Measurements from ENCODE around the gene CALML4.

DNA sequence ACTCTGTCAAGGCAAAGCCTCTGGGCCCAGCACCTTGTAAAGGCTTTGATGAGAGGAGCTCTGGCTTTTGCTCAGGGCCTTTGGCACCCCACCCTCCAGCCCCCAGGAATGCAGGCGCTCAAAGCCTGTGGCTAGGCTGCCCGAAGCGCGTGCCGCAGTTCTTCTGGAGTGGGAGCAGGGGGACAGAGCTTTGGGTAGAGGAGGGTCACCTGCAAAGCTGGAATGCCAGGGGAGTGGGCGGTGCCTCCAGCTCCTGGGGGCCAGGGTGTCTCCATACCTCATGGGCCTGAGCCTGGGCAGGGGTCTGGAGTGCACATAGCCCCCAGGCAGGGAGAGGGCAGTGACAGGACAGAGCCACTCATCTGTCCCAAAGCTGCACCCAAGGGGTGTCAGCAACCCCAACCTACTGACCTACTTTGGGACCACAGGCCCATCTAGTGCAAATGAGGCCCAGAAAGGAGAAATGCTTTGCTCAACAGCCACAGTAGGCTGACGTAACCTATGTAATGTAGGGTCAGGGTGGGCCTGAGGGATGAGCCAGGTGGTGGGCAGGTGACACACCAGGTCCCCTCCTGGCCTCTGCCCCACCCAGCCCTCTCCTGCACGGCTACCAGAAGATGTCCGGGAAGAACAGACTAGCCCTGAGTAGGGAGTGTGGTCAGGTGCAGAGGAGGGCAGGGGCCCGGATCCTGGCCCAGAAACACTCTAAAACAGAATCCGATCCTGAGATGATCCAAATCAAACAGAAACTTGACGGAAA lies 2.2 kb upstream of the CALML4 start:
- no peak for TF ChIP-seq CTCF (conservative IDR thresholded peaks at IDR 0.05 in 1 of 2, IDR thresholded peaks at IDR 0.05 in 1 of 2; ENCODE audit: extremely low read depth in 1 of 2, insufficient read depth in 1 of 2, low read depth in 1 of 2, low read length in 2 of 2)
- no peak for TF ChIP-seq EZH2 (IDR thresholded peaks at IDR 0.05; ENCODE audit: borderline replicate concordance, low read length)
